ENCODE measurements around the gene PLCH2. TPM values are rescaled to one million over a fixed set of nuclear protein-coding genes. Genes with fewer than 3 reads are reported as not detected.

Gene PLCH2
- total and polyA plus RNA-seq, 10 of the 15 experiments (the other 5 are each of a cell fraction or from before 2014, with no cell fraction given) = 0.03 to 0.73 (median 0.24) TPM; not detected in 3

DNA sequence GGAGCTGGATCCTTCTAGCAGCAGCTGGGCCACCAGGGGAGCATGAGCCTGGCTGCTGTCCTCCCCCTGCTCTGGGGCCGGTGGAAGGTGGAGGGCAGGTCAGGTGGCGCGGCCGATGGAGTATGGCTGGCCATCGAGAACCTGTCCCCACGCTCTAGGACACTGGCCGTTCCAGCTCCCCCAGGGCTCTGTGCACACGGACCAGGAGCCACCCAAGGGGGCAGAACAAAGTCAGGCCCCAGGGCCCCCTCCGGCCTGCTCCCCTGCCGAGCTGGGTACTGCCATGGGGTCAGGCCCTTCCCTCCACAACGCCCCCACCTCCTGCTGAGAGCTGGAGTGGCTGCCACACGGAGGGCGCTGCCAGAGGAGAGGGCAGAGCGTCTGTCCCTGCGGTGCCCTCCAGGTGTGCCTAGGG is 4.5 kb upstream of the PLCH2 start:
- Histone ChIP-seq H3K4me3 (no peak overlapping the region), H3K79me2 (ENCODE audit: control insufficient read depth, insufficient read depth, low read length) (no peaks in the 10 kb centered on the region), H3K27me3 (replicated peaks in 1 of 2; ENCODE audit: control insufficient read depth in 2 of 2, insufficient read depth in 2 of 2, low read length in 1 of 2) (no peaks in the 10 kb centered on the region), H3K9me3 (replicated peaks; ENCODE audit: control insufficient read depth, insufficient read depth, low read length) (no peaks in the 10 kb centered on the region), H3K36me3 (ENCODE audit: control insufficient read depth in 2 of 2, insufficient read depth in 2 of 2, low read length in 1 of 2) (no peaks in the 10 kb centered on the region), H4K20me1 (ENCODE audit: control insufficient read depth, insufficient read depth) (no peaks in the 10 kb centered on the region), H2AFZ (ENCODE audit: control insufficient read depth, low read depth, low read length) (no peak overlapping the region), H3K4me2 (ENCODE audit: control insufficient read depth, insufficient read depth) (no peak overlapping the region), H3K4me1 (ENCODE audit: control insufficient read depth, insufficient read depth, low read length) (no peaks in the 10 kb centered on the region), H3K27ac (ENCODE audit: control insufficient read depth, insufficient read depth) (no peak overlapping the region), H3K9ac (ENCODE audit: control insufficient read depth, insufficient read depth, low read length) (no peak overlapping the region)
- FAIRE-seq = no peak
- CTCF ChIA-PET = no interaction called here
- no peak for ATAC-seq
- intact Hi-C loops (cut with micrococcal nuclease; ENCODE audit: unreplicated experiment) = no loop called here
- RAD21 ChIA-PET (ENCODE audit: unreplicated experiment) = no interaction called here
- TF ChIP-seq RFX5 (IDR thresholded peaks at IDR 0.05; ENCODE audit: low read depth, low read length) (no peak), SIX5 (IDR thresholded peaks at IDR 0.05; ENCODE audit: low read depth, low read length, severe bottlenecking) (no peak), HDAC6 (IDR thresholded peaks at IDR 0.05; ENCODE audit: unreplicated experiment) (no peak)
- BruUV-seq (replicated peaks) = no TSS peak
- 42% methylated on average over 13 of the region's 15 CpGs for WGBS (ENCODE audit: insufficient coverage, insufficient replicate concordance, low lambda C conversion rate, missing lambda C conversion rate)
- POLR2A ChIA-PET = no interaction called here
- DNase-seq (ENCODE audit: low read depth, low spot score) = no peak
- SMC1A ChIA-PET (ENCODE audit: uncharacterized antibody, unreplicated experiment) = no interaction called here
- in situ Hi-C loops (cut with MboI) = no loop called here

DNA sequence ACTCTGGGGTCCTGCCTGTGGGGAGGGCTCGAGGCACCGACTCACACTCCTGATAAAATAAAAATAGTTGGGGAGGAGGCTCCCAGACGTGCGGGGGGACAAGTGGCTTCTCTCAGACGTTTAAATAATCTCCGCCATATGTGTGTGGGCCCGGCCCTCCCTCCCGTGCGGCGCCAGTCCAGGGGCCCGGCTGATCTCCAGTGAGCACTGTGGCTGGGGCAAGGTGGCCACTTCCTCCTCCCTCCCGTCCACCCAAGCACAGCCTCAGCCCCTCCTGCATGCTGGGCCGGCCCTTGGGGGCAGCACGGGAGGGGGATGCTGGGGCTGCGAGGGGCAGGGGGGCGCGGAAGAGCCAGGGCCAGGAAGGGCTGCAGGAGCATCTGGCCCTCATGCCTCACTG is 4.0 kb upstream of the PLCH2 start:
- SMC1A ChIA-PET (ENCODE audit: uncharacterized antibody, unreplicated experiment) = no interaction called here
- Histone ChIP-seq H3K27me3 (replicated peaks in 1 of 2; ENCODE audit: control insufficient read depth in 2 of 2, insufficient read depth in 2 of 2, low read length in 1 of 2) (no peaks in the 10 kb centered on the region), H3K27ac (ENCODE audit: control insufficient read depth, insufficient read depth) (no peak overlapping the region), H3K79me2 (ENCODE audit: control insufficient read depth, insufficient read depth, low read length) (no peaks in the 10 kb centered on the region), H4K20me1 (ENCODE audit: control insufficient read depth, insufficient read depth) (no peaks in the 10 kb centered on the region), H3K4me1 (ENCODE audit: control insufficient read depth, insufficient read depth, low read length) (no peaks in the 10 kb centered on the region), H3K9me3 (replicated peaks; ENCODE audit: control insufficient read depth, insufficient read depth, low read length) (no peaks in the 10 kb centered on the region), H3K36me3 (ENCODE audit: control insufficient read depth in 2 of 2, insufficient read depth in 2 of 2, low read length in 1 of 2) (no peaks in the 10 kb centered on the region), H2AFZ (ENCODE audit: control insufficient read depth, low read depth, low read length) (no peak overlapping the region), H3K4me3 (no peak overlapping the region), H3K4me2 (ENCODE audit: control insufficient read depth, insufficient read depth) (no peak overlapping the region), H3K9ac (ENCODE audit: control insufficient read depth, insufficient read depth, low read length) (no peak overlapping the region)
- no TSS peak for BruUV-seq (replicated peaks)
- RAD21 ChIA-PET (ENCODE audit: unreplicated experiment) = no interaction called here
- 37% methylated on average over 13 of the region's 17 CpGs for WGBS (ENCODE audit: insufficient coverage, insufficient replicate concordance, low lambda C conversion rate, missing lambda C conversion rate)
- POLR2A ChIA-PET = no interaction called here
- CTCF ChIA-PET = no interaction called here
- TF ChIP-seq RB1 (IDR thresholded peaks at IDR 0.05; ENCODE audit: borderline replicate concordance) (no peak), FOS (IDR thresholded peaks at IDR 0.05; ENCODE audit: borderline replicate concordance, extremely low read depth, insufficient read length) (no peak), ZNF24 (IDR thresholded peaks at IDR 0.05) (no peak)
- in situ Hi-C loops (cut with MboI) (no loop called here), intact Hi-C loops (cut with micrococcal nuclease; ENCODE audit: unreplicated experiment) (no loop called here)
- DNase-seq (ENCODE audit: low read depth, low spot score) = no peak
- FAIRE-seq = no peak
- ATAC-seq = no peak

All from GM12878 (cell line).